SK-N-SH (cell line): ENCODE data around the gene TAS1R1.

Source experiments
- JUND ChIP-seq: IDR thresholded peaks from 2 replicates; pipeline ENCODE4 v1.4.0; 2012
- POLR2AphosphoS5 ChIP-seq: IDR thresholded peaks from 2 replicates; pipeline ENCODE4 v1.6.1; 2012; ENCODE audit warnings: low read depth, low read length
- RFX5 ChIP-seq: IDR thresholded peaks from 2 replicates; pipeline ENCODE4 v1.6.1; 2012; ENCODE audit warnings: mild to moderate bottlenecking, improper control_type of control experiment, low read length
- TF ChIP-seq, protein P1 (sequence below): IDR thresholded peaks from 2 replicates; pipeline ENCODE4 v1.6.1; 2012; ENCODE audit warnings: mild to moderate bottlenecking, low read depth, low read length, moderate library complexity
- TF ChIP-seq, protein P2 (sequence below): fragments of 150-350 bp; IDR thresholded peaks from 2 replicates; pipeline ENCODE4 v1.6.1; 2017; ENCODE audit warnings: antibody characterized with exemption, low read length, low read depth, borderline replicate concordance
- TF ChIP-seq, protein P3 (sequence below): fragments of 200-600 bp; sonication (generic); IDR thresholded peaks from 2 replicates; pipeline ENCODE4 v1.6.1; 2017; ENCODE audit warnings: antibody characterized with exemption, mild to moderate bottlenecking, moderate library complexity

DNA sequence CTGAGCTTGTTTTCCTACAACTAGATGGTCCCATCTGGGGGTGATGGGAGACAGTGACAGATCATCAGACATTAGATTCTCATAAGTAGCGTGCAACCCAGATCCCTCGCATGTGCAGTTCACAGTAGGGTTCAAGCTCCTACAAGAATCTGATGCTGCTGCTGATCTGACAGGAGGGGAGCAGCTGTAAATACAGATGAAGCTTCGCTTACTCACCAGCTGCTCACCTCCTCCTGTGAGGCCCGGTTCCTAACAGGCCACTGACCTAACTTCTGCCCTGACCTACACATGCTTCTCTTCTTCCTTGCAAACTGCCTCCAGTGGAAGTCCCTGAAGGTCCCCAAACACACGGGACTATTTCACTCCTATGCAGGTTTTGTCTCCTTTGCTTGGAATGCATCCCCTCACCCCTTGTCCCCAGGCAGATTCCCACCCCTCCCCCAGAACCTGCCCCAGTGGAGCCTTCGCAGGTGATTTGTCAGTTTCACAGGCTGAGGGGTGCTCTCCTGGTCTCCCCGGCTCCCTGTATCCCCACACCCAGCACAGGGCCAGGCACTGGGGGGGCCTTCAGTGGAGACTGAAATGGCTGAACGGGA, 19.0 kb downstream of the TAS1R1 start:
- TF ChIP-seq JUND (no peak), RFX5 (no peak), POLR2AphosphoS5 (no peak)
- TF ChIP-seq, protein P1, sequence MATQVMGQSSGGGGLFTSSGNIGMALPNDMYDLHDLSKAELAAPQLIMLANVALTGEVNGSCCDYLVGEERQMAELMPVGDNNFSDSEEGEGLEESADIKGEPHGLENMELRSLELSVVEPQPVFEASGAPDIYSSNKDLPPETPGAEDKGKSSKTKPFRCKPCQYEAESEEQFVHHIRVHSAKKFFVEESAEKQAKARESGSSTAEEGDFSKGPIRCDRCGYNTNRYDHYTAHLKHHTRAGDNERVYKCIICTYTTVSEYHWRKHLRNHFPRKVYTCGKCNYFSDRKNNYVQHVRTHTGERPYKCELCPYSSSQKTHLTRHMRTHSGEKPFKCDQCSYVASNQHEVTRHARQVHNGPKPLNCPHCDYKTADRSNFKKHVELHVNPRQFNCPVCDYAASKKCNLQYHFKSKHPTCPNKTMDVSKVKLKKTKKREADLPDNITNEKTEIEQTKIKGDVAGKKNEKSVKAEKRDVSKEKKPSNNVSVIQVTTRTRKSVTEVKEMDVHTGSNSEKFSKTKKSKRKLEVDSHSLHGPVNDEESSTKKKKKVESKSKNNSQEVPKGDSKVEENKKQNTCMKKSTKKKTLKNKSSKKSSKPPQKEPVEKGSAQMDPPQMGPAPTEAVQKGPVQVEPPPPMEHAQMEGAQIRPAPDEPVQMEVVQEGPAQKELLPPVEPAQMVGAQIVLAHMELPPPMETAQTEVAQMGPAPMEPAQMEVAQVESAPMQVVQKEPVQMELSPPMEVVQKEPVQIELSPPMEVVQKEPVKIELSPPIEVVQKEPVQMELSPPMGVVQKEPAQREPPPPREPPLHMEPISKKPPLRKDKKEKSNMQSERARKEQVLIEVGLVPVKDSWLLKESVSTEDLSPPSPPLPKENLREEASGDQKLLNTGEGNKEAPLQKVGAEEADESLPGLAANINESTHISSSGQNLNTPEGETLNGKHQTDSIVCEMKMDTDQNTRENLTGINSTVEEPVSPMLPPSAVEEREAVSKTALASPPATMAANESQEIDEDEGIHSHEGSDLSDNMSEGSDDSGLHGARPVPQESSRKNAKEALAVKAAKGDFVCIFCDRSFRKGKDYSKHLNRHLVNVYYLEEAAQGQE: no peak
- TF ChIP-seq, protein P2, sequence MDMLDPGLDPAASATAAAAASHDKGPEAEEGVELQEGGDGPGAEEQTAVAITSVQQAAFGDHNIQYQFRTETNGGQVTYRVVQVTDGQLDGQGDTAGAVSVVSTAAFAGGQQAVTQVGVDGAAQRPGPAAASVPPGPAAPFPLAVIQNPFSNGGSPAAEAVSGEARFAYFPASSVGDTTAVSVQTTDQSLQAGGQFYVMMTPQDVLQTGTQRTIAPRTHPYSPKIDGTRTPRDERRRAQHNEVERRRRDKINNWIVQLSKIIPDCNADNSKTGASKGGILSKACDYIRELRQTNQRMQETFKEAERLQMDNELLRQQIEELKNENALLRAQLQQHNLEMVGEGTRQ: no peak
- TF ChIP-seq, protein P3, sequence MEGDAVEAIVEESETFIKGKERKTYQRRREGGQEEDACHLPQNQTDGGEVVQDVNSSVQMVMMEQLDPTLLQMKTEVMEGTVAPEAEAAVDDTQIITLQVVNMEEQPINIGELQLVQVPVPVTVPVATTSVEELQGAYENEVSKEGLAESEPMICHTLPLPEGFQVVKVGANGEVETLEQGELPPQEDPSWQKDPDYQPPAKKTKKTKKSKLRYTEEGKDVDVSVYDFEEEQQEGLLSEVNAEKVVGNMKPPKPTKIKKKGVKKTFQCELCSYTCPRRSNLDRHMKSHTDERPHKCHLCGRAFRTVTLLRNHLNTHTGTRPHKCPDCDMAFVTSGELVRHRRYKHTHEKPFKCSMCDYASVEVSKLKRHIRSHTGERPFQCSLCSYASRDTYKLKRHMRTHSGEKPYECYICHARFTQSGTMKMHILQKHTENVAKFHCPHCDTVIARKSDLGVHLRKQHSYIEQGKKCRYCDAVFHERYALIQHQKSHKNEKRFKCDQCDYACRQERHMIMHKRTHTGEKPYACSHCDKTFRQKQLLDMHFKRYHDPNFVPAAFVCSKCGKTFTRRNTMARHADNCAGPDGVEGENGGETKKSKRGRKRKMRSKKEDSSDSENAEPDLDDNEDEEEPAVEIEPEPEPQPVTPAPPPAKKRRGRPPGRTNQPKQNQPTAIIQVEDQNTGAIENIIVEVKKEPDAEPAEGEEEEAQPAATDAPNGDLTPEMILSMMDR: no peak
